Right renal pelvis (tissue), 4 donors: ENCODE results near the gene SYT13. TPM values are rescaled to one million over a fixed set of nuclear protein-coding genes. Genes with fewer than 3 reads are reported as not detected.

Experiments used
- DNase-seq, 4 donors: peaks; one replicate each; pipeline ENCODE4 v3.0.0-alpha.2; 2013; ENCODE audit warnings: low read depth in 4 of 4, low spot score in 3 of 4, missing footprints in 1 of 4
- polyA plus RNA-seq, 4 donors: library from polyadenylated mRNA; unstranded; fragments of 120-200 nt; gene quantifications; one replicate each; pipeline ENCODE4 v1.2.1, GENCODE V29; 2013; ENCODE audit not compliant: insufficient read length in 4 of 4

SYT13 gene
- polyA plus RNA-seq, 4 donors = 11.5 to 15.7 (median 13.7) TPM

GRCh38 chr11:45314900-45315299 lies 28.8 kb upstream of the SYT13 start:
- no peak for DNase-seq

DNA sequence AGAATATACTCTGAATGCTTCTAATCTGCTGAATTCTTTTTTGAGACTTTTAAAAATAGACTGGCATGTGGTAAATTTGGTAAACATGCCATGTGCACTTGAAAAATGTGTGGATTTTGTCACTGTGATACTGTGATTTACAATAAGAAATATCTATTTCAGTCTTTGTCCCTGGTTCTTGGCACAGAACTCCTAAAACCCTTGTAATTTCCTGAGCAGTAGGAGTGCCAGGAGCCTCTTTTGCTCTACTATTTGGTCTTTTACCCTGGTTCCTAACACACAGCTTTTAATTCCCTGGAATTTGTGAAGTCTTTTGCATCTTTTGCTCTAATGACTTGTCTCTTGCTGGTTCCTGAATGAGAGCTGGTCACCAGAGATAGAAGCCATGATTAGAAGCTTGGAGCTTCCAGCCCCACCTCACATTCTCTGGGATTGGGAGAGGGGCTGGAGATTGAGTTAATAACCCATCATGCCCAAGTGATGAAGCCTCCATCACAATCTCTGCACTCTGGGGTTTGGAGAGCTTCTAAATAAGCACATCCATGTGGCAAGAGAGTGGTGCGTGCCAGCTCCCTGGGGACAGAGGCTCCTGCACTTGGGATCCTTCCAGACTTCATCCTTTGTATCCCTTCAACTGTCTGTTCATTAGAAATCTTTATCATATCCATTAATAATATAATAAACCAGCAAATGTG lies 27.2 kb upstream of the SYT13 start:
- DNase-seq = no peak

DNA sequence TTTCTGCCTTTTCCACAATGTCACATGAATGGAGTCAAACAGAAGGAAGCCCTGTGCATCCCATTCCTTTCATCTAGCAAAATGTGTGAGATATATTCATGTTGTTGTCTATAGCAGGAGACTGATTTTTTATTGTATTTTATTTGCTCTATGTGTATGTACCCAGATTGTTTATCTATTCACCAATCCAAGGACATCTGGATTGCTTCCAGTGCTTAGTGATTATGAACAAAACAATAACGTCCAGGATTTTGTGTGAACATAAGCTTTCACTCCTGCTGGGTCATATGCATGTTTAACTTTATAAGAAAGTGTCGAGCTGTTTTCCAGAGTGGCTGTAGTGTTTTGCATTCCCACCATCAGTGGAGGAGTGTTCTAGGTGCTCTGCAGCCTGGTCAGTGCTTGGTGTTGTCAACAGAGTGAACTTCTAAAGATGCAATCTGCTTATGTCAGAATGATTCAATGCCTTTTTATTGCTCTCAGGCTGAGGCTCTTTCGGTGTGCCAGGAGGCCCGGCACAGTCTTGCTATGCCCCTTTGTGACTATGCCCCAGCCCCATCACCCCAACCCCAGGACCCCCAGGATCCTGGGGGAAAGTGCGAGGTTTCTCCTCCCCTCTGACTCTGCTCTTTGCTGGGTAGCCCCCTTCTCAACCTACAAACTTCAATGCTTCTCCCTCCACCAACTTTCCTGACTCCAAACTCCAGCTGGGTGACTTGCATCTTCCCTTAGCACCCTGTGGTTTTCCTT lies 19.9 kb upstream of the SYT13 start:
- DNase-seq = no peak

DNA sequence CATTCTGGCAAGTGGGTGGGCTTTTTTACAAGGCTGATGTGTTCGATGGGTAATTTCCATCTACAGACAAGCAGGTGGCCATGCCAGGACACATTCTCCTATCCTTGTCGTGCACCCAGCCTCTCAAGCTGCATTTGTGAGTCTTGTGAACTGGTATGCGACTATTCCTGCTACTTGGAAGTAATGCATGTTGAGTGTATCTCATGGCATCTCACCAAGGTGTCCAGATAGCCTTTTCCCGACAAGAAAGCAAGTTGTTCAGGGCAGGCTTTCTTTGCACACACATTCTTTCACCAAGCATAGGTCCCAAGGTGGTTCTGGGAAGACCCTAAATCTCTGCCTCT lies 18.8 kb upstream of the SYT13 start:
- no peak for DNase-seq

- no peak for DNase-seq
Observed at GRCh38 chr11:45304111-45304991, 18.2 kb upstream of the SYT13 start.

GRCh38 chr11:45303316-45303715 lies 17.2 kb upstream of the SYT13 start:
- no peak for DNase-seq

DNA sequence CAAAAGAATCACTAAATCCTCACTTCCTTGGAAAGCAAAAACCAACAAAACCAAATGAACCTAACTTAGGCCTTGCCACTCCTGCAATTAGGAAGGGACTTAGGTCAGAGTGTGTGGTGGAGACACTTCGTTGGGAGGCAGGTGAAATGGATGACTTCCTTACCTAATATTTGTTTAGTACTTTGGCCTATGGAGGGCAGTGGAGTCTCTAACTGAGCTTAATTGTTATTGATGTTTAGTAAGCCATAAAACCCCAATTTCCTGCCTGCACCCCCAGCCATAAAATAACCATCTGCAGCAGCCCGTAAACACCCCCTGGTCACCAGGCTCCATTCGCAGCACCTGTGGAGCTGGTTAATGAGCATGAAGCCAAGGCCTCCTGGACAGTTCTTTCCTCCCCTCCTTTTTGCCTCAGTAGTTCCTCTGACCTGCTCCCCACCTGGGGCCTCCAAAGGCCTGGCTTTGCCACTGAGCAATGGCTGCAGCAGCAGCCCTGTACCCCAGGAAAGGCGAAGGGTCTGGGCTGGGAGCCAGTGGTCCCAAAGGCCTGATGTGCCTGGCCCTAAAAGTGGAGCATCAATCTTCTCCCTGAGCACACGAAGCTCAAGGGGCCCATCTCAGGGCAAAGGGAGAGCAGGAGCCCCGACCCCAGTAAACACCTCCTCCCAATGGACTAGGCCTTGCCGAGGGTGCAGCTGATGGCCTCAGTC lies 15.6 kb upstream of the SYT13 start:
- no peak for DNase-seq

- no peak for DNase-seq
Observed at GRCh38 chr11:45300715-45301114, 14.6 kb upstream of the SYT13 start.

GRCh38 chr11:45298718-45299117 lies 12.6 kb upstream of the SYT13 start:
- no peak for DNase-seq

- DNase-seq = no peak
Observed at GRCh38 chr11:45296075-45296474, 9.9 kb upstream of the SYT13 start.

DNA sequence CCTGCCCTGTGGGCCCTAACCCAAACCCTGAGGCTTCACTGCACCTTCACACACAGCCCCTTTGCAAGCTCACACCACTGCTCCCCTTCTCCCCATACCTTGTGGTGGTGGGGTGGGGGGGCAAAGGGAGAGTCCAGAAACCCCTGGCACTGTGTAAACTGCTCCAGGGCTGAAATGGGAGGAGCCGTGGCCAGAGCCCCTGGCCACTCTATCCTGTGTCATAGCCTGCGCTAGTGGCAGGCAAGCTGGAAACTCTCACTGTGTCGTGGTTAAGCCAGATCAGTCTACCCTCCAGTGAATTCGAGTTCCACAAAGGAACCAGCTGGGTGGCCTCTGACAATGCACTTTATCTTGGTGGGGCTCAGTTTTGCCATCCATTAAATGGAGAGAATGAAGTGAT lies 8.4 kb upstream of the SYT13 start:
- DNase-seq = no peak

DNA sequence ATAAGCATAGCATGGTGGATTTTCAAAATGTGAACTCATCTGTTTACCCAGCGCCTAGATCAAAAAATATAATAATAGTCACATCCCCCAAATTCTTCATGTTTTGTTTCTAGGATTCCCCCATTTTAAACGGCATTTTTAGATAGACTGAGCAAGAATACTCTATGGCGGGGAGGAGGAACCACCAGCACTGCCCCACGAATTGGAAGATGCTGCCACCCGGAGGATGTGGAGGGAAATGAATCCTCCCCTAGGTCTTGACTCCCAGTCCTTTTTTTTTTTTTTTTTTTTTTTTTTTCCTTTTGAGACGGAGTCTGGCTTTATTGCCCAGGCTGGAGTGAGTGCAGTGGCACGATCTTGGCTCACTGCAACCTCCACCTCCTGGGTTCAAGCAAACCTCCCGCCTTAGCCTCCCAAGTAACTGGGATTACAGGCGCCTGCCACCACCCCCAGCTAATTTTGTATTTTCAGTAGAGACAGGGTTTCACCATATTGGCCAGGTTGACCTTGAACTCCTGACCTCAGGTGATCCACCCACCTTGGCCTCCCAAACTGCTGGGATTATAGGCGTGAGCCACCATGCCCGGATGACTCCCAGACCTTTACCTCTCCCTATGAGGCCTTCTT lies 7.5 kb upstream of the SYT13 start:
- DNase-seq = peak; percentile 48 to 74 (median 63)

DNA sequence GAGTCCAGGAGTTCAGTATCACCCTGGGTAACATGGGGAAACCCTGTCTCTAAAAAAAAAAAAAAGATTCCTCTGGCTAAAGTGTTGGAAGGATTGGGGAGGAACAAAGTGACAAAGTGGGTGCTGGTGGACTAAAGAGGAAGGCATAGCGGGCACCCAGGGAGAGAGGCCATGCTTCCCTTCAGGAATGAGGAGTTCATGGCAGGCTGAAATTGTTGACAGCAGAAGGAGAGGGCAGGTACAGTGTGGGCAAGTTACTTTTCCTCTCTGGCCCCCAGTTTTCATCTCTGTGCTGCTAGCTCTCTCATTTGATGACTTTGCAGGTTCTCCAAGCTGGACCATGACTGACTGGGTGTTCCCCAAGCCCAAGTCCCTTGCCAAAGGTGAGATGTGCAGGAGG lies 4.4 kb upstream of the SYT13 start:
- no peak for DNase-seq

GRCh38 chr11:45289369-45289768 lies 3.2 kb upstream of the SYT13 start:
- DNase-seq = no peak

DNA sequence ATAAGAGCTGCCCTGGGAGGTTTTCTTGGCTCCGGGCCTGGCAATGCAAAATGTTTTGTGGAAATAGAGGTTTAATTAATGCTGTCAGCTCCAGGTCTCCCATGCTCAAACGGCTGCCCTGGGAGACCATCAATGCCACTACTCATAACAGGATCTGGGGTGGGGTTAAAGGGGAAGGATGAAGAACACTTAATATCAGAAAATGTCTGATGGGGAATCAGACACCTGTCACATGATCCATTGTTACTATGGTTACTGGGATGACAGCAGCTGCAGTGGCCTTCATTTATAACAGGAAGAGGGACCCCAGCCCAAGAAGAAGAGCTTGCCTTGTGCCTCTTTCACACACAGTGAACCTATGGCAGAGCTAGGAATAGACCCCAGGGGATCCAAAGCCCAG lies 2.2 kb upstream of the SYT13 start:
- DNase-seq = no peak

DNA sequence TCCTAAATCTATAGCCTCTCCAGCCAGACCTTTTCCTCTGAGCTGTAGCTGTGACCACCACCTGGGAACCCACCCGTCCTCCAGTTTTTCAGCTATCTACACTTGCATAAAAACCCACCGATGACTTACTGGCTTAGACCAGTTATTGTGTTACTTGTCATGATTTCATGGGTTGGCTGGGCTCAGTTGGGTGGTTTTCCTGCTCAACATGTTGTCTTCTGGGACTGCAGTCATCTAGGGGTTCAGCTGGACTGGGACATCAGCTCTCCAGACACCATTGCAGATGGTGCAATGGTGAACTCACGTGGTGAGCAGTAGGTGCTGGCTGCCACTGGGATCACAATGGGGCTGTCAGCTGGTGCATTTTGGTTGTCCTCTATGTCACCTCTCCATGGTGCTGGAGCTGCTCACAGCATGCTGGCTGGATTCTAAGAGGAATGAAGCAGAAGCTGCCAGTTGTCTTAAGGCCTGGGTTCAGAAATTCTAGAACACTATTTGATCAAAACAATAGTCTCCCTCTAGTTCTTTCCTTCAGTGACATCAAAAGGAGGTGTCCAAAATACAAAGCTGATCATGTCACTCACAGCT lies 1.3 kb upstream of the SYT13 start:
- no peak for DNase-seq

GRCh38 chr11:45285250-45285828 lies 802 bp downstream of the SYT13 start:
- no peak for DNase-seq

DNA sequence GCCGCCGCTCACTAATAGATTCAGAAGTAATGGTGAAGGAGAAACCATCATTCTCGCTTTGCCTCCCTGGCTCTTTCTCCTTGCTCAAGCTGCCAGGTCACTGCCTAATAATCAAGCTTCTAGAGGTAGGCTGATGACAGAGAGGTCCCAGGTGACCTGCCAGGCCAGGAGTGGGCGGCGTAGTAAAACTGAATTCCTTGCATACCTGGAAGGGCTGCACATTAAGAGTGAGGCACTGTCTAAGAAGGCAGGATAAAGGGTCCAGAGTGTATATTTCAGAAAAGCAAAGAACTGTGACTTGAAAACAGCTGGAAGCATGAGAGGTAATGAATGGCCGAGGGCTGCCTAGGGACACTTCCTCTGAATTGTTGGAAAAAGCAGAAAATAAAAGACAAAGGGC lies 4.1 kb downstream of the SYT13 start:
- no peak for DNase-seq

DNA sequence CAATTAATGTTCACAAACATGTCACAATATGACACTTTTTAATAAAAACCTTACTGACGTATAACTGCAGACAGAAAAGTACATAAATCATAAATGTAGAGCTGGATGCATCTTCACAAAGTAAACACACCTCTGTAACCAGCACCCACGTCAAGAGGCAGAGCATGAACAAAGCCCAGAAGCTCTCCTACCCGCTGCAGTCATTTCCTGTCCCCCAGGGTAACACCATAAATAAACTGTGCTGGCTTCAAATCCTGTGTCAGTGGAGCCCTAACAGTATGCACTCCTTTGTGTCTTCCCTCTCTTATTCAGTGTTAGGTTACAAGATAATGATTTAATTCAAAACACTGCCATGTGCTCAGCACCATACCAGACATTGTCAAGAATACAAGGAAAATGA lies 5.7 kb downstream of the SYT13 start:
- DNase-seq = no peak

DNA sequence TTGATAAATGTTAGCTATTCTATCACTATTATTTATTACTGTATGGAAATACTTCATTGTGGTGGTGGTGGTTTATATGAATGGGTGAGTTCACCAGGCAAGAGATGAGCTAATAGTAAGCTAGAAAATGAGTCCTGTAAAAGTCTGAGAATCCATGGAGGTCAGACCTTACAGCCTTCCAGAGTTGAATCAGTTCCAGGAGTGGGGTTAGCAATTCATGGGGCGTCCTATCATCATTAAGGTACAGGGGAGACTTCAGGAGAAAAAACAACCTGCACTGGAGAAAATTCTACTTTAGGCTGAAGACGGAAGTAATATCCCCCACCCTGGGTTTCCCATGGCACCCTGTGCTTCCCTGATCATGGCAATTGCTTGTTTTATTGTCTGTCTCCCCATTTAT lies 6.5 kb downstream of the SYT13 start:
- no peak for DNase-seq
